Measurements from ENCODE around the gene P4HA2. TPM values are rescaled to one million over a fixed set of nuclear protein-coding genes. Genes with fewer than 3 reads are reported as not detected.

Gene P4HA2
- total RNA-seq, 2 donors from 2014 or later: 15.1 to 19.6 TPM

DNA sequence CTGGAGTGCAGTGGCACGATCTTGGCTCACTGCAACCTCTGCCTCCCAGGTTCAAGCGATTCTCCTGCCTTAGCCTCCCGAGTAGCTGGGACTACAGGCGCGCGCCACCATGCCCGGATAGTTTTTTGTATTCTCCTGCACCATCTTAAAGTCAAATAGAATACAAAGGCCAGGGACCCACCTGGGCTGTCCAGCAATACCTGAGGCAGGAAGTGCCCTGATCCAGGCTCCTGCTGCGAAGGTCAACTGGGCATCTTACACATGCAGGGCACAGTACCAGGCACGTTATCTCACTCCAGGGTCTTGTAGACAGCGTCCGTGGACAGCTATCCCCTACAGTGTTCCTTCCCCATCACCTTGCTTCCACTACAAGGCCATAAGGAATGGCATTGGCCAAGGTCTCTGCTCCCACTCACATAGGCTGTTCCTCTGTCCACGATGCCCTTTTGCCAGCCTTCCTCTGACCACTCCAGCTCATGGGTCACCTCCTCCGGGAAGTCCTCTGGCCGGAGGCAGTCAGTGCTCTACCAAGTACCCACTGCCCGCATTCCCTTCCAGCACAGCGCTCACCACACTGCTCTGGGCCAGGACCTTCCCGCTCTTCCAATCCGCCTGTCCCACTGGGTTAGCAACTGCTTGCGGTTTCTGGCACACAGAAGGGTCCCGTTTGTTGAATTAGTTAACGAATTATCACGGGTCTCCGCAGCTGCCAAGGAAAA lies 978 bp downstream of the P4HA2 start:
- Histone ChIP-seq H3K27ac (ENCODE audit: low read depth, low read length) (no peak overlapping the region), H3K27me3 (ENCODE audit: control insufficient read depth, insufficient read depth, low read length, poor library complexity, severe bottlenecking) (peaks cover 68% of the 10 kb centered on the region), H3K9me3 (ENCODE audit: control insufficient read depth, low read length) (no peaks in the 10 kb centered on the region), H3K4me3 (ENCODE audit: low read length) (peak overlapping the region; percentile 76), H3K9ac (ENCODE audit: extremely low read depth, low read length, poor library complexity, severe bottlenecking) (peak overlapping the region; percentile 59), H3K36me3 (ENCODE audit: control insufficient read depth, insufficient read depth, low read length) (no peaks in the 10 kb centered on the region), H3K4me1 (ENCODE audit: control insufficient read depth, insufficient read depth, low read length) (no peaks in the 10 kb centered on the region)
- no peaks in the 10 kb centered on the region for H3K9me3 Mint-ChIP-seq
- no peak for DNase-seq
- H3K4me1 Mint-ChIP-seq: peaks cover 8% of the 10 kb centered on the region
- 76 to 84% methylated on average over 18 to 23 of the region's 23 CpGs for WGBS, 2 experiments (ENCODE audit: insufficient coverage in 1 of 2, insufficient read length in 1 of 2)
- peak overlapping the region; percentile 56 for H3K4me3 Mint-ChIP-seq
- TF ChIP-seq, protein P1, sequence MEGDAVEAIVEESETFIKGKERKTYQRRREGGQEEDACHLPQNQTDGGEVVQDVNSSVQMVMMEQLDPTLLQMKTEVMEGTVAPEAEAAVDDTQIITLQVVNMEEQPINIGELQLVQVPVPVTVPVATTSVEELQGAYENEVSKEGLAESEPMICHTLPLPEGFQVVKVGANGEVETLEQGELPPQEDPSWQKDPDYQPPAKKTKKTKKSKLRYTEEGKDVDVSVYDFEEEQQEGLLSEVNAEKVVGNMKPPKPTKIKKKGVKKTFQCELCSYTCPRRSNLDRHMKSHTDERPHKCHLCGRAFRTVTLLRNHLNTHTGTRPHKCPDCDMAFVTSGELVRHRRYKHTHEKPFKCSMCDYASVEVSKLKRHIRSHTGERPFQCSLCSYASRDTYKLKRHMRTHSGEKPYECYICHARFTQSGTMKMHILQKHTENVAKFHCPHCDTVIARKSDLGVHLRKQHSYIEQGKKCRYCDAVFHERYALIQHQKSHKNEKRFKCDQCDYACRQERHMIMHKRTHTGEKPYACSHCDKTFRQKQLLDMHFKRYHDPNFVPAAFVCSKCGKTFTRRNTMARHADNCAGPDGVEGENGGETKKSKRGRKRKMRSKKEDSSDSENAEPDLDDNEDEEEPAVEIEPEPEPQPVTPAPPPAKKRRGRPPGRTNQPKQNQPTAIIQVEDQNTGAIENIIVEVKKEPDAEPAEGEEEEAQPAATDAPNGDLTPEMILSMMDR (conservative IDR thresholded peaks at IDR 0.05): no peak
- H3K27ac Mint-ChIP-seq: no peak overlapping the region
- H3K36me3 Mint-ChIP-seq (ENCODE audit: low read depth): no peaks in the 10 kb centered on the region
- H3K27me3 Mint-ChIP-seq (ENCODE audit: insufficient read depth): peaks cover 63% of the 10 kb centered on the region

DNA sequence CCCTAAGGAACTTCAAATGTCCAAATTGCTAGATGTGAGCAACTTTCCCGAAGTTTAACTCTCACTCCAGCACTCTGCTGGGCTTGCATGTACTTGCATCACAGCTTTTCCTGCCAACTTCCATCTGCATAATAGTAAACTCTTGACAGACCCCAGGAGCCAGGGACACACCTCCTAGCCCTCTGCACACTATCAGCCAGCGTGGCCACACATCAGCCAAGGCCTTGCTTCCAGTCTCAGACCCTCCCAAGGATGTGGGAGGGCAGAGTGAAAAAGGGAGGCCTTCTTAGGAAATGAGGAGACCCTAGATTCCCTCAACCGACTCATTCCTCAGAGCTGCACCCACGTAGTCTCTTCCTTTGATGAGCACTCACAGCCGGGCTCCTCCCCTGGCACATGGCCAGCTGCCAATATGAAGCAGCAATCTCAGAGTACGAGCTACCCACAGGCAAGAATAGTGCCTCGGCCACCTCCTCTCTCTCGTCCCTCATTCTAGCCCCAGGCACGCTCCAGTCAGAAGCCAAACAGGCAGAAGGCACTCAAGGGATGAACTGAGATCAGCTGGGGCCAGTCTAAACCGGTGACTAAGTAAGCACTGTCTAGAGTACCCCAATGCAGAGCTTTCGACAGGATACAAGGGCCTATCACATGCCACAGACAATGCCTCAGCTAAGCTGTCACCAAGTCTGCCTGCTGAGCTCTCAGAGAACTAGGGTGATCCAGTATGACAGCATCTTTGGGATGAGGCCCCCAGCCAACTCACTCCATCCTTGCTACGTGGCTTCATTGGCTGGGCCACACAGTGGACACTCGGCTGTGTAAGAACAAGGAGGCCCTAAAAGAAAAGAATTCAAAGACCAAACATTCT lies 2.3 kb downstream of the P4HA2 start:
- Mint-ChIP-seq H3K4me1 (peaks cover 8% of the 10 kb centered on the region), H3K4me3 (no peak overlapping the region), H3K27me3 (ENCODE audit: insufficient read depth) (peaks cover 55% of the 10 kb centered on the region), H3K9me3 (no peaks in the 10 kb centered on the region), H3K27ac (no peak overlapping the region), H3K36me3 (ENCODE audit: low read depth) (no peaks in the 10 kb centered on the region)
- no peak overlapping the region for H3K9ac ChIP-seq (ENCODE audit: extremely low read depth, low read length, poor library complexity, severe bottlenecking)
- no peaks in the 10 kb centered on the region for H3K4me1 ChIP-seq (ENCODE audit: control insufficient read depth, insufficient read depth, low read length)
- no peaks in the 10 kb centered on the region for H3K9me3 ChIP-seq (ENCODE audit: control insufficient read depth, low read length)
- peak; percentile 40 for DNase-seq
- no peak overlapping the region for H3K27ac ChIP-seq (ENCODE audit: low read depth, low read length)
- H3K36me3 ChIP-seq (ENCODE audit: control insufficient read depth, insufficient read depth, low read length): no peaks in the 10 kb centered on the region
- peaks cover 81% of the 10 kb centered on the region for H3K27me3 ChIP-seq (ENCODE audit: control insufficient read depth, insufficient read depth, low read length, poor library complexity, severe bottlenecking)
- H3K4me3 ChIP-seq (ENCODE audit: low read length): no peak overlapping the region
- 90 to 94% methylated on average over 6 to 13 of the region's 13 CpGs for WGBS, 2 experiments (ENCODE audit: insufficient coverage in 1 of 2, insufficient read length in 1 of 2)
- TF ChIP-seq, protein P1 (conservative IDR thresholded peaks at IDR 0.05): no peak

DNA sequence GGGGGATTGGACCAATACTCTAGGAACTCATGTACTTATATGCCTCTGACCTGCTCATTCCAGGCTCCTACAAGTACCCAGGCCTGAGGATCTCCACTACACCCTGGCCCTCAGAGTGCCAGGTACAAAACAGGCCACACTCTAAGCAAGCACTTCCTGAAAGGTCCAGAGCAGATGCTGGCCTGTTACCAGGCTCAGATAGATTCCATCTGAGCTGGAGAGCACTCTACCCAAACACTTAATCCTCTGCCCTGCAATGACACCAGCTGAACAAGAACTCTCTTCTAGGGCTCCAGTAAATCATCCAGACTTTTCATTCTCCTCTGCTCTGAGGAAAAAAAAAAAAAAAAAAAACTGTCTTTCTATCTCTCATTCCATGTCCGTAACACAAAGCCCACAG lies 2.9 kb downstream of the P4HA2 start:
- Histone ChIP-seq H3K27ac (ENCODE audit: low read depth, low read length) (no peak overlapping the region), H3K27me3 (ENCODE audit: control insufficient read depth, insufficient read depth, low read length, poor library complexity, severe bottlenecking) (peaks cover 79% of the 10 kb centered on the region), H3K9ac (ENCODE audit: extremely low read depth, low read length, poor library complexity, severe bottlenecking) (no peak overlapping the region), H3K36me3 (ENCODE audit: control insufficient read depth, insufficient read depth, low read length) (no peaks in the 10 kb centered on the region), H3K4me3 (ENCODE audit: low read length) (no peak overlapping the region), H3K9me3 (ENCODE audit: control insufficient read depth, low read length) (no peaks in the 10 kb centered on the region), H3K4me1 (ENCODE audit: control insufficient read depth, insufficient read depth, low read length) (no peaks in the 10 kb centered on the region)
- Mint-ChIP-seq H3K4me3 (no peak overlapping the region), H3K36me3 (ENCODE audit: low read depth) (no peaks in the 10 kb centered on the region), H3K9me3 (no peaks in the 10 kb centered on the region), H3K27ac (no peak overlapping the region), H3K4me1 (peaks cover 8% of the 10 kb centered on the region), H3K27me3 (ENCODE audit: insufficient read depth) (peaks cover 48% of the 10 kb centered on the region)
- 96 to 100% methylated on average over 1 of the region's 1 CpG for WGBS, 2 experiments (ENCODE audit: insufficient coverage in 1 of 2, insufficient read length in 1 of 2)
- peak; percentile 13 for DNase-seq
- TF ChIP-seq, protein P1 (conservative IDR thresholded peaks at IDR 0.05): no peak

Measured in endodermal cell (in vitro differentiated cells).